ENCODE data around the gene MICAL3. TPM values are rescaled to one million over a fixed set of nuclear protein-coding genes. Genes with fewer than 3 reads are reported as not detected.
A peak's percentile ranks its signal among the peaks of the same experiment; 100 is the strongest.

Gene MICAL3
- polyA plus RNA-seq, 1 of the 3 experiments (the other 2 are of a cell fraction): 83.1 TPM

DNA sequence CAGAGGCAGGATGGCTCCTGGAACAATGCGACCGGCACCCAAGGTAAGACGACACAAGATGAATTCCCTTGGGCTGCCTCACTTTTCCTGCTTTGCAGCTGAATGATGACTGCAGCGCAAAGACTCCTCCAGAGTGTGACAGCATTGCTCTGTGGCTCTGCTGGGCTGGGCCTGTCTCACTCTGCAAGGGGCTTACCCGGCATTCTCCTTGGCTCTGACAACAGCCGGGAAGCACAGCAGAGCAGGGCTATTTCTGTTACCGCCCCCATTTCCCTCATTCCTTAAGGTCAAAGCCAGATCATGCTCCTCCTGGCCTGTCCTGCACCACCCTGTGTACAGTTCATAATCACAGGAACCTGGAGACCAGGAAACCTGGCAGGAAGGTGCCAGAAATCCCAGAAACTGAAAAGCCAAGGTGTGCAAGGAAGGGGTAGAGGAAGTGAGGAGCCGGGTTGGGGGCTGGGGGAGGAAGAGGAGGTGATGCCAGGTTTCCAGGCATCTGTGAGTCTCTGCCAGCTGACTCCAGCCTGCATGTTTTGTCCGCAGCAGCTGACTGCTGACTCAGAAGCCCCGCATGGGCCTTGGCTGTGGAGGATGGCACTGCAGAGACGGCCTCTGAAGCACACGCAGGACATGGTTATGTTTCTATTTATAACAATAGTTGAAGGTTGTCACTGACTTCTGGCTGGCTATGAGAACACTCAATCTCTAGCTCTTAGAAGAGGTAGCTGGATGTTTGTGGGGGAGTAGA lies 113.6 kb downstream of the MICAL3 start (continued):
- peak; percentile 77 for TF ChIP-seq NFIC (IDR thresholded peaks at IDR 0.05; ENCODE audit: borderline replicate concordance)
- TF ChIP-seq TAF1 (IDR thresholded peaks at IDR 0.05; ENCODE audit: borderline replicate concordance, low read depth, low read length): no peak
- TF ChIP-seq POLR2AphosphoS5 (IDR thresholded peaks at IDR 0.05; ENCODE audit: low read depth, low read length): peak; percentile 14; the same call in 1 of the 2 replicates
- TF ChIP-seq SIN3A (IDR thresholded peaks at IDR 0.05; ENCODE audit: borderline replicate concordance, low read depth, low read length): peak; percentile 92
- peak; percentile 70 for TF ChIP-seq SMC3 (IDR thresholded peaks at IDR 0.05; ENCODE audit: low read depth, low read length)
- TF ChIP-seq MXI1 (IDR thresholded peaks at IDR 0.05; ENCODE audit: low read depth, low read length): peak; percentile 77
- TF ChIP-seq, protein P1, sequence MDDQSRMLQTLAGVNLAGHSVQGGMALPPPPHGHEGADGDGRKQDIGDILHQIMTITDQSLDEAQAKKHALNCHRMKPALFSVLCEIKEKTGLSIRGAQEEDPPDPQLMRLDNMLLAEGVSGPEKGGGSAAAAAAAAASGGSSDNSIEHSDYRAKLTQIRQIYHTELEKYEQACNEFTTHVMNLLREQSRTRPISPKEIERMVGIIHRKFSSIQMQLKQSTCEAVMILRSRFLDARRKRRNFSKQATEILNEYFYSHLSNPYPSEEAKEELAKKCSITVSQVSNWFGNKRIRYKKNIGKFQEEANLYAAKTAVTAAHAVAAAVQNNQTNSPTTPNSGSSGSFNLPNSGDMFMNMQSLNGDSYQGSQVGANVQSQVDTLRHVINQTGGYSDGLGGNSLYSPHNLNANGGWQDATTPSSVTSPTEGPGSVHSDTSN (IDR thresholded peaks at IDR 0.05): peak; percentile 86
- peak; percentile 50; the same call in 1 of the 2 replicates for TF ChIP-seq RXRA (IDR thresholded peaks at IDR 0.05; ENCODE audit: borderline replicate concordance, low read depth)
- peak; percentile 78 for TF ChIP-seq FOSL2 (IDR thresholded peaks at IDR 0.05; ENCODE audit: borderline replicate concordance, low read depth)
- TF ChIP-seq EP300 (IDR thresholded peaks at IDR 0.05; ENCODE audit: borderline replicate concordance in 1 of 2, low read depth in 1 of 2, low read length in 1 of 2): peak in 1 of 2 experiments; percentile 55; a peak in 1 of 4 replicates
- TF ChIP-seq GATA2 (CRISPR knock-in tag; IDR thresholded peaks at IDR 0.05): no peak

DNA sequence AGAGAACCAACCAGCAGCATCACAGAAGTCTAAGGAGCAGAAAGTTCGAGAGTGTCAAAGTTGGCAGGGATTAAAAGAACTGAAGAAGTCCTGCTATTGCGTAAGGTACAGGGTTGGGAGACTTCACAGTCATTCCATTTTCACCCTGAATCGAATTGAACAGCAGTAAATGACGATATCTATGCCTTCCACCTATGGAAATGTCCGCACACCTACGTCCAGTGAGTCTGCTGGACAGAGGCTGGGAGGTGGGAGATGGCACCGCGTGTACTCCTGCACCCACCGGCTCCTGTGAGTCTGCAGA lies 116.7 kb downstream of the MICAL3 start:
- Histone ChIP-seq H2AFZ (ENCODE audit: low read depth) (no peak overlapping the region), H3K27me3 (ENCODE audit: insufficient read depth) (no peaks in the 10 kb centered on the region), H3K79me2 (ENCODE audit: insufficient read depth) (peaks cover 65% of the 10 kb centered on the region), H3K9ac (no peak overlapping the region), H4K20me1 (ENCODE audit: insufficient read depth) (peaks cover 26% of the 10 kb centered on the region), H3K4me3 (ENCODE audit: low read depth in 2 of 2, low read length in 1 of 2) (no peak overlapping the region), H3K9me3 (no peaks in the 10 kb centered on the region), H3K9me2 (no peaks in the 10 kb centered on the region), H3K4me2 (no peak overlapping the region), H3K4me1 (ENCODE audit: control insufficient read depth in 1 of 2, insufficient read depth in 2 of 2, low read depth in 1 of 2, low read length in 1 of 2) (peaks cover 20 to 37% of the 10 kb centered on the region in 2 experiments; a peak in 3 of 4 replicates), H3K27ac (ENCODE audit: low read depth in 2 of 2, low read length in 1 of 2) (no peak overlapping the region), H3F3A (replicated peaks; ENCODE audit: insufficient read depth) (peaks cover 28% of the 10 kb centered on the region), H3K36me3 (replicated peaks in 1 of 2; ENCODE audit: control insufficient read depth in 1 of 2, insufficient read depth in 2 of 2, low read length in 1 of 2) (peaks cover 10 to 44% of the 10 kb centered on the region in 2 experiments)
- no peak for DNase-seq
- ChIA-PET CTCF (interaction anchor here (0.9 to 1.5 kb wide), 2 partner anchors 16 to 169 kb away, joined by 4 to 6 read pairs; no protein-coding TSS in a partner anchor), POLR2A (no interaction called here)
- 93% methylated on average over 9 of the region's 9 CpGs for WGBS (ENCODE audit: low lambda C conversion rate)
- no peak for TF ChIP-seq EZH2phosphoT487 (IDR thresholded peaks at IDR 0.05; ENCODE audit: borderline replicate concordance, low read depth)
- TF ChIP-seq, protein P1 (IDR thresholded peaks at IDR 0.05): no peak
- TF ChIP-seq MXI1 (IDR thresholded peaks at IDR 0.05; ENCODE audit: low read depth, low read length): no peak
- TF ChIP-seq EP300 (IDR thresholded peaks at IDR 0.05; ENCODE audit: borderline replicate concordance in 1 of 2, low read depth in 1 of 2, low read length in 1 of 2): no peak
- TF ChIP-seq, protein P2, sequence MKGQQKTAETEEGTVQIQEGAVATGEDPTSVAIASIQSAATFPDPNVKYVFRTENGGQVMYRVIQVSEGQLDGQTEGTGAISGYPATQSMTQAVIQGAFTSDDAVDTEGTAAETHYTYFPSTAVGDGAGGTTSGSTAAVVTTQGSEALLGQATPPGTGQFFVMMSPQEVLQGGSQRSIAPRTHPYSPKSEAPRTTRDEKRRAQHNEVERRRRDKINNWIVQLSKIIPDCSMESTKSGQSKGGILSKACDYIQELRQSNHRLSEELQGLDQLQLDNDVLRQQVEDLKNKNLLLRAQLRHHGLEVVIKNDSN (IDR thresholded peaks at IDR 0.05; ENCODE audit: borderline replicate concordance, low read depth): no peak
- no peak for TF ChIP-seq POLR2AphosphoS5 (IDR thresholded peaks at IDR 0.05; ENCODE audit: low read depth, low read length)
- TF ChIP-seq, protein P3, sequence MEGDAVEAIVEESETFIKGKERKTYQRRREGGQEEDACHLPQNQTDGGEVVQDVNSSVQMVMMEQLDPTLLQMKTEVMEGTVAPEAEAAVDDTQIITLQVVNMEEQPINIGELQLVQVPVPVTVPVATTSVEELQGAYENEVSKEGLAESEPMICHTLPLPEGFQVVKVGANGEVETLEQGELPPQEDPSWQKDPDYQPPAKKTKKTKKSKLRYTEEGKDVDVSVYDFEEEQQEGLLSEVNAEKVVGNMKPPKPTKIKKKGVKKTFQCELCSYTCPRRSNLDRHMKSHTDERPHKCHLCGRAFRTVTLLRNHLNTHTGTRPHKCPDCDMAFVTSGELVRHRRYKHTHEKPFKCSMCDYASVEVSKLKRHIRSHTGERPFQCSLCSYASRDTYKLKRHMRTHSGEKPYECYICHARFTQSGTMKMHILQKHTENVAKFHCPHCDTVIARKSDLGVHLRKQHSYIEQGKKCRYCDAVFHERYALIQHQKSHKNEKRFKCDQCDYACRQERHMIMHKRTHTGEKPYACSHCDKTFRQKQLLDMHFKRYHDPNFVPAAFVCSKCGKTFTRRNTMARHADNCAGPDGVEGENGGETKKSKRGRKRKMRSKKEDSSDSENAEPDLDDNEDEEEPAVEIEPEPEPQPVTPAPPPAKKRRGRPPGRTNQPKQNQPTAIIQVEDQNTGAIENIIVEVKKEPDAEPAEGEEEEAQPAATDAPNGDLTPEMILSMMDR (IDR thresholded peaks at IDR 0.05): no peak
- TF ChIP-seq TAF1 (IDR thresholded peaks at IDR 0.05; ENCODE audit: borderline replicate concordance, low read depth, low read length): no peak
- no peak for TF ChIP-seq FOXJ3 (CRISPR knock-in tag; IDR thresholded peaks at IDR 0.05)
- no peak for TF ChIP-seq GATA2 (CRISPR knock-in tag; IDR thresholded peaks at IDR 0.05)
- no peak for TF ChIP-seq ELF1 (IDR thresholded peaks at IDR 0.05)
- TF ChIP-seq, protein P4, sequence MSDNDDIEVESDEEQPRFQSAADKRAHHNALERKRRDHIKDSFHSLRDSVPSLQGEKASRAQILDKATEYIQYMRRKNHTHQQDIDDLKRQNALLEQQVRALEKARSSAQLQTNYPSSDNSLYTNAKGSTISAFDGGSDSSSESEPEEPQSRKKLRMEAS (IDR thresholded peaks at IDR 0.05; ENCODE audit: low read depth): no peak
- TF ChIP-seq NRF1 (IDR thresholded peaks at IDR 0.05; ENCODE audit: low read depth, low read length): no peak
- TF ChIP-seq FOSL2 (IDR thresholded peaks at IDR 0.05; ENCODE audit: borderline replicate concordance, low read depth): no peak
- TF ChIP-seq RFX5 (IDR thresholded peaks at IDR 0.05; ENCODE audit: low read length): no peak
- no peak for TF ChIP-seq MEF2A (IDR thresholded peaks at IDR 0.05; ENCODE audit: borderline replicate concordance, low read depth)
- no peak for TF ChIP-seq TCF12 (IDR thresholded peaks at IDR 0.05)
- TF ChIP-seq RCOR1 (IDR thresholded peaks at IDR 0.05; ENCODE audit: low read length): no peak
- TF ChIP-seq, protein P5, sequence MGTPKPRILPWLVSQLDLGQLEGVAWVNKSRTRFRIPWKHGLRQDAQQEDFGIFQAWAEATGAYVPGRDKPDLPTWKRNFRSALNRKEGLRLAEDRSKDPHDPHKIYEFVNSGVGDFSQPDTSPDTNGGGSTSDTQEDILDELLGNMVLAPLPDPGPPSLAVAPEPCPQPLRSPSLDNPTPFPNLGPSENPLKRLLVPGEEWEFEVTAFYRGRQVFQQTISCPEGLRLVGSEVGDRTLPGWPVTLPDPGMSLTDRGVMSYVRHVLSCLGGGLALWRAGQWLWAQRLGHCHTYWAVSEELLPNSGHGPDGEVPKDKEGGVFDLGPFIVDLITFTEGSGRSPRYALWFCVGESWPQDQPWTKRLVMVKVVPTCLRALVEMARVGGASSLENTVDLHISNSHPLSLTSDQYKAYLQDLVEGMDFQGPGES (IDR thresholded peaks at IDR 0.05; ENCODE audit: low read depth, low read length): no peak
